Kidney epithelial cell (primary cell): ENCODE data around the gene CLBA1. TPM values are rescaled to one million over a fixed set of nuclear protein-coding genes. Genes with fewer than 3 reads are reported as not detected.
"Not testable (repeated sequence)": the region's sequence is repeated elsewhere in the genome, so short reads cannot be mapped to it uniquely, and the experiment has no call there.

Source experiments
- DNase-seq: peaks from one replicate; pipeline ENCODE4 v3.0.0-alpha.2; 2010; ENCODE audit warnings: low read depth
- H3K27me3 ChIP-seq: 2 replicates; pipeline ENCODE4 v1.6.0; 2011; ENCODE audit warnings: low read length; ENCODE audit not compliant: control insufficient read depth, insufficient read depth
- H3K36me3 ChIP-seq: 2 replicates; pipeline ENCODE4 v1.5.1; 2011; ENCODE audit warnings: low read length; ENCODE audit not compliant: control insufficient read depth, insufficient read depth
- H3K4me3 ChIP-seq: 2 replicates; pipeline ENCODE4 v1.5.1; 2011; ENCODE audit warnings: low read depth, mild to moderate bottlenecking, control low read depth, low read length
- total RNA-seq: library from RNA; depleted of rRNA; stranded (reverse); fragments of >200 nt; gene quantifications from 2 replicates; pipeline ENCODE4 v1.2.3, GENCODE V29; 2015
- TF ChIP-seq, protein P1 (sequence below): IDR thresholded peaks from 2 replicates; pipeline ENCODE4 v1.5.1; 2011; ENCODE audit warnings: mild to moderate bottlenecking, moderate library complexity, low read length, control low read depth, inconsistent platforms; ENCODE audit not compliant: insufficient read depth, poor library complexity, severe bottlenecking

The CLBA1 gene
- total RNA-seq, 1 donor from 2014 or later: 12.6 TPM

DNA sequence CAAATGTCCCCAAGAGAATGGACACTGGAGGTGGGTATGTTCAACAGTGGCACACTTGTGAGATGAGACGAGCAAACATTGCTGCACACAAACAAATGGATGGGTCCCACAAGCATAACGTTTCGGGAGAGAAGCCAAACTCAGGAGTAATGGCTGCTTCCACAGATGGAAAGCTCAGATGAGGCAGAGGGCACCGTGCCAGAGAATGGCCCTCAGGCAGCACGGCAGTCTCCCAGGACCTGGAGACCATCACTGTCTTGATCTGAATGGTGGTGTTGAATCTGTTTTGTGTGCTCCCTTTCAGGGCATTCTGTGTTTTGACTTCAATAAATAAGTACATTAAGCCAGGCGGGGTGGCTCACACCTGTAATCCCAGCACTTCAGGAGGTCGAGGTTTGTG lies 43.8 kb downstream of the CLBA1 start:
- no peak for DNase-seq
- no peak overlapping the region for H3K4me3 ChIP-seq
- H3K27me3 ChIP-seq: no peaks in the 10 kb centered on the region
- H3K36me3 ChIP-seq: no peaks in the 10 kb centered on the region
- TF ChIP-seq, protein P1, sequence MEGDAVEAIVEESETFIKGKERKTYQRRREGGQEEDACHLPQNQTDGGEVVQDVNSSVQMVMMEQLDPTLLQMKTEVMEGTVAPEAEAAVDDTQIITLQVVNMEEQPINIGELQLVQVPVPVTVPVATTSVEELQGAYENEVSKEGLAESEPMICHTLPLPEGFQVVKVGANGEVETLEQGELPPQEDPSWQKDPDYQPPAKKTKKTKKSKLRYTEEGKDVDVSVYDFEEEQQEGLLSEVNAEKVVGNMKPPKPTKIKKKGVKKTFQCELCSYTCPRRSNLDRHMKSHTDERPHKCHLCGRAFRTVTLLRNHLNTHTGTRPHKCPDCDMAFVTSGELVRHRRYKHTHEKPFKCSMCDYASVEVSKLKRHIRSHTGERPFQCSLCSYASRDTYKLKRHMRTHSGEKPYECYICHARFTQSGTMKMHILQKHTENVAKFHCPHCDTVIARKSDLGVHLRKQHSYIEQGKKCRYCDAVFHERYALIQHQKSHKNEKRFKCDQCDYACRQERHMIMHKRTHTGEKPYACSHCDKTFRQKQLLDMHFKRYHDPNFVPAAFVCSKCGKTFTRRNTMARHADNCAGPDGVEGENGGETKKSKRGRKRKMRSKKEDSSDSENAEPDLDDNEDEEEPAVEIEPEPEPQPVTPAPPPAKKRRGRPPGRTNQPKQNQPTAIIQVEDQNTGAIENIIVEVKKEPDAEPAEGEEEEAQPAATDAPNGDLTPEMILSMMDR: no peak

DNA sequence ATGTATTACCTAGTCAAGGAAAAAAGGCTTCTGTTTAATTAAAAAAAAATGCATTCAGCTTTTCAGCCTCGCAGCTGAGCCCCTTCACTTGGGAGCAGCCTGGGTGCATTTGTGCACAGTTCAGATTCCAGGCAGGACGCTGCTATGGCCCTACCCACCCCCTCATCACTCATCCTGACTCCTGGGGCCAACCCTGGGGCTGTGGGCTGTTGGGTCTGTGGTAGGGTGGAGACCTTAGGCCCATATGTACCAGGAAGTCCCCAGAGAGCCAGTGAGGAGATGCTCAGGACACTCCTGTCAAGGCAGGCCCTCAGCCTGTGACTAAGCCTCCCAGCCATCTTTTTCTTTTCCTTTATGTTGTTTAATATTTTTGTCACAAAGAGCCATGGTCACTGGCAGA lies 44.6 kb downstream of the CLBA1 start:
- Histone ChIP-seq H3K4me3 (no peak overlapping the region), H3K27me3 (no peaks in the 10 kb centered on the region), H3K36me3 (no peaks in the 10 kb centered on the region)
- no peak for DNase-seq
- TF ChIP-seq, protein P1: no peak

DNA sequence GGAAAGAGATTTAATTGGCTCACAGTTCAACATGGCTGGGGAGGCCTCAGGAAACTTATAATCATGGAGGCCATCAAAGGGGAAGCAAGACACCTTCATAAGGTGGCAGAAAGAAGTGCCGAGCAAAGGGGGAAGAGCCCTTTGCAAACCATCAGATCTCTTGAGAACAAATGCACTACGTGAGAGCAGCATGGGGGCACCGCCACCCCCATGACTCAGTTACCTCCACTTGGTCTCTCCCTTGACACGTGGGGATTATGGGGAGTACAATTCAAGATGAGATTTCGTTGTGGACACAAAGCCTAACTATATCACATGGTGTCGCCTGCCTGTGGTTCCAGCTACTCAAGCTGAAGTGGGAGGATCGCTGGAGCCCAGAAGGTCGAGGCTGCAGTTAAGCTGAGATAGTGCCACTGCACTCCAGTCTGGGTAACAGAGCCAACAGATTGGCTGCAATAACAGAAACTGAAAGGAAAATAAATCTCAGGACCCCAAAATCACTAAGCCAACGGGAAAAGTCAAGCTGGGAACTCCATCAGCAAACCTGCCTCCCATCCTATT lies 45.3 kb downstream of the CLBA1 start:
- DNase-seq: no peak
- Histone ChIP-seq H3K4me3 (no peak overlapping the region), H3K36me3 (no peaks in the 10 kb centered on the region), H3K27me3 (no peaks in the 10 kb centered on the region)
- TF ChIP-seq, protein P1: no peak

DNA sequence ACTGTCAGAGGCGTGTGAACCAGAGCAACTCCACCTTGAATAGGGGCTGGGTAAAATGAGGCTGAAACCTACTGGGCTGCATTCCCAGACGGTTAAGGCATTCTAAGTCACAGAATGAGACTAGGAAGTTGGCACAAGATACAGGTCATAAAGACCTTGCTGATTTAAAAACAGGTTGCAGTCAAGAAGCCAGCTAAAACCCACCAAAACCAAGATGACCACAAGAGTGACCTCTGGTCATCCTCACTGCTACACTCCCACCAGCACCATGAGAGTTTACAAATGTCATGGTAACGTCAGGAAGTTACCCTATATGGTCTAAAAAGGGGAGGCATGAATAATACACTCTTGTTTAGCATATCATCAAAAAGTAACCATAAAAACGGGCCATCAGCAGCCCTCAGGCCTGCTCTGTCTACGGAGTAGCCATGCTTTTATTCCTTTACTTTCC lies 46.9 kb downstream of the CLBA1 start:
- not testable (repeated sequence) for H3K4me3 ChIP-seq, H3K27me3 ChIP-seq, H3K36me3 ChIP-seq
- peak; percentile 85 for DNase-seq

DNA sequence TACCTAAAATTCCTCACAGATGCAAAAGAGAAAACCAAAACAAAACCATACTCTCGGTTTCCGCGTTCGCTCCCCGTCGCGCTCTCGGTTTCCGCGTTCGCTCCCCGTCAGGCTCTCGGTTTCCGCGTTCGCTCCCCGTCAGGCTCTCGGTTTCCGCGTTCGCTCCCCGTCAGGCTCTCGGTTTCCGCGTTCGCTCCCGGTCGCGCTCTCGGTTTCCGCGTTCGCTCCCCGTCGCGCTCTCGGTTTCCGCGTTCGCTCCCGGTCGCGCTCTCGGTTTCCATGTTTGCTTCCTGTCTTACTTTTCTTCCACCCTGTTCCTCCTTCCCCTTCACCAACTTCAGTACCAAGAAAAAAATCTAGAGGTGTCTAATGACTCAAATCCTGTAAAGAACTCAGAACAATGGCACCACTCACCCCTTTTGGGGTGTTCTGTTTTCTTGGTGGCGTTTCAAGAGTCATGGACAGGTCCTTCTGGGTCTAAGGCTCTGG lies 47.9 kb downstream of the CLBA1 start:
- not testable (repeated sequence) for H3K27me3 ChIP-seq, H3K36me3 ChIP-seq, DNase-seq
- H3K4me3 ChIP-seq: peak overlapping the region; percentile 36

DNA sequence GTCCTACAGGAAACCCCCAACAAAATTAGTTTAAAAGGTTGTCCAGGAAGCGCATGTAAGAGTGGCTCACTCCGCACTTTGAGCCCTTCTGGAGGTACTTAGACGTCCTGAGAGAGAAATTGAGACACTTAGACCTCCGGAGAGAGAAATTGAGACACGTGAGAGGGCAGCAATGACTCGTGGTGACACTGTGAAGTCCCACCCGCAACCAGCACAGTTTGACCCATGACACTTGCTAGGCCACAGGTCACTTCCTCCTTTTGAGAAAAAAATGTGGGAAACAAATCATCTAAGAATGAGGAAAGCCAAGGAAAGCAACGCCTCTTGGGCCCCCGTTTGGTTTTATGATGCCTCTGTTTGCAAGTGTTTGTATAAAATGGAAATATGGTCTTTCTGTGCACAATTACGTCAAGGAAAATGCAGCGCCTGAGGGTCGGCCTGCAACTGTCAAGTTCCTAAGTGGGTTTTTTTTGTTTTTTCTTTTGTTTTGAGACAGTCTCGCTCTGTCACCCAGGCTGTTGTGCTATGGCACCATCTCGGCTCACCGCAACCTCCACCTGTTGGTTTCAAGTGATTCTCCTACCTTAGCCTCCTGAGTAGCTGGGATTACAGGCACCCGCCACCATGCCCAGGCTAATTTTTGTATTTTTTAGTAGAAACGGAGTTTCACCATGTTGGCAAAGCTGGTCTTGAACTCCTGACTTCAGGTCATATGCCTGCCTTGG lies 48.9 kb downstream of the CLBA1 start:
- no peaks in the 10 kb centered on the region for H3K36me3 ChIP-seq
- TF ChIP-seq, protein P1: no peak
- DNase-seq: no peak
- peak overlapping the region; percentile 36 for H3K4me3 ChIP-seq
- H3K27me3 ChIP-seq: no peaks in the 10 kb centered on the region

DNA sequence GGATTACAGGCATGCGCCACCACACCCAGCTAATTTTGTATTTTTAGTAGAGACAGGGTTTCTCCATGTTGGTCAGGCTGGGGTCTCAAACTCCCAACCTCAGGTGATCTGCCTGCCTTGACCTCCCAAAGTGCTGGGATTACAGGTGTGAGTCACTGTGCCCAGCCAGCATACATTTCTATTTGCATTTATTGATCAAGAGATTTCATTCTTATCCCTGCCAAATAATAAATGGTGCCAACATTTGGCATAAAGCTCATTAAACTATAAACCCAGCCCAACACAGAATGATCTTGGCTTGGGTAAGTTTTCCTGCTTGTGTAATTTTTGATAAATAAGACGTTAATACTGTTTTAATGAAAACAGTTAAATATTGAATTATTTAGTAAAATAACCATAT lies 50.0 kb downstream of the CLBA1 start:
- not testable (repeated sequence) for H3K4me3 ChIP-seq, DNase-seq, H3K36me3 ChIP-seq, H3K27me3 ChIP-seq
